Activated CD8-positive, alpha-beta T cell treated with anti-CD3 and anti-CD28 coated beads for 36 hours (primary cell): ENCODE results near the gene KRT32. TPM values are rescaled to one million over a fixed set of nuclear protein-coding genes. Genes with fewer than 3 reads are reported as not detected.

Experiments used
- ATAC-seq: fragments of 200-7000 bp; cut with Tn5 transposase; one replicate; pipeline ENCODE4 v1.10.0; 2021; ENCODE audit warnings: mild to moderate bottlenecking, moderate library complexity
- CTCF ChIA-PET: fragments of 350-600 bp; sonication (Branson Sonifier 250); formaldehyde crosslinking; loops from one replicate; lab custom pipeline; 2021; ENCODE audit warnings: antibody characterized with exemption; lab: Charles Lee
- POLR2A ChIA-PET: fragments of 350-600 bp; sonication (Branson Sonifier 250); formaldehyde crosslinking; loops from one replicate; lab custom pipeline; 2021; ENCODE audit warnings: antibody characterized with exemption; lab: Charles Lee
- DNase-seq: peaks from one replicate; pipeline ENCODE4 v3.0.0-alpha.2; 2020
- H3K27ac Mint-ChIP-seq: one replicate; pipeline ENCODE4 v1.8.0; 2021; ENCODE audit warnings: mild to moderate bottlenecking, mixed read lengths
- H3K27me3 Mint-ChIP-seq: one replicate; pipeline ENCODE4 v1.8.0; 2021; ENCODE audit warnings: mixed read lengths
- H3K36me3 Mint-ChIP-seq: one replicate; pipeline ENCODE4 v1.8.0; 2021; ENCODE audit warnings: low read depth, mixed read lengths
- H3K4me1 Mint-ChIP-seq: one replicate; pipeline ENCODE4 v1.8.0; 2021; ENCODE audit warnings: low read depth, mixed read lengths
- H3K4me3 Mint-ChIP-seq: one replicate; pipeline ENCODE4 v1.8.0; 2021; ENCODE audit warnings: mild to moderate bottlenecking, moderate library complexity, mixed read lengths
- H3K9me3 Mint-ChIP-seq: one replicate; pipeline ENCODE4 v1.8.0; 2021; ENCODE audit warnings: mixed read lengths
- intact Hi-C: fragments of 100-400 bp; cut with micrococcal nuclease; formaldehyde crosslinking; loops from one replicate; pipeline ENCODE4 v1.10.0; 2022
- total RNA-seq, 2 experiments: library from RNA; stranded (reverse); gene quantifications; one replicate each; pipeline ENCODE4 v1.2.3, GENCODE V29; 2021
- TF ChIP-seq, protein P1 (sequence below): fragments of 200-600 bp; IDR thresholded peaks from one replicate; pipeline ENCODE4 v1.8.0; 2022; ENCODE audit warnings: antibody characterized with exemption, mild to moderate bottlenecking

Gene KRT32
- total RNA-seq, 2 experiments from 2014 or later: not detected

DNA sequence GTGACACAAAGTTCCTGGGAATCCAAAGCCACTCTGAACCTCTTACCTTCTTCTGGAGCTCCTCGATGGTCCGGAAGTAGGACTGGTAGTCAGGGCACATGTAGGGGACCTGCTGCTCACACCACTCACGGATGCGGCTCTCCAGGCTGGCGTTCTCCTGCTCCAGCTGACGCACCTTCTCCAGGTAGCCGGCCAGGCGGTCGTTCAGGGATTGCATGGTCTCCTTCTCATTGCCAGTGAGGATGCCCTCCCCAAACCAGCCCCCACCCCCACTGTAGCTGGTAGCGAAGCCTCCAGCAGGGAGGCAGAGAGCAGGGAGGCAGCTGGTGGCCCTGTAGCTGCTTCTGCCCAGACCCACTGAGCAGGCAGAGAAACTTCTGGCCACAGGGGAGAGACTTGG, 13.4 kb upstream of the KRT32 start:
- Mint-ChIP-seq H3K9me3 (no peaks in the 10 kb centered on the region), H3K27ac (no peak overlapping the region), H3K4me3 (no peak overlapping the region), H3K36me3 (no peaks in the 10 kb centered on the region), H3K4me1 (no peaks in the 10 kb centered on the region), H3K27me3 (peaks cover 2% of the 10 kb centered on the region)
- CTCF ChIA-PET: interaction anchor here (1.4 kb wide), 1 partner anchor 68 kb away, joined by 3 read pairs; no protein-coding TSS in a partner anchor
- TF ChIP-seq, protein P1, sequence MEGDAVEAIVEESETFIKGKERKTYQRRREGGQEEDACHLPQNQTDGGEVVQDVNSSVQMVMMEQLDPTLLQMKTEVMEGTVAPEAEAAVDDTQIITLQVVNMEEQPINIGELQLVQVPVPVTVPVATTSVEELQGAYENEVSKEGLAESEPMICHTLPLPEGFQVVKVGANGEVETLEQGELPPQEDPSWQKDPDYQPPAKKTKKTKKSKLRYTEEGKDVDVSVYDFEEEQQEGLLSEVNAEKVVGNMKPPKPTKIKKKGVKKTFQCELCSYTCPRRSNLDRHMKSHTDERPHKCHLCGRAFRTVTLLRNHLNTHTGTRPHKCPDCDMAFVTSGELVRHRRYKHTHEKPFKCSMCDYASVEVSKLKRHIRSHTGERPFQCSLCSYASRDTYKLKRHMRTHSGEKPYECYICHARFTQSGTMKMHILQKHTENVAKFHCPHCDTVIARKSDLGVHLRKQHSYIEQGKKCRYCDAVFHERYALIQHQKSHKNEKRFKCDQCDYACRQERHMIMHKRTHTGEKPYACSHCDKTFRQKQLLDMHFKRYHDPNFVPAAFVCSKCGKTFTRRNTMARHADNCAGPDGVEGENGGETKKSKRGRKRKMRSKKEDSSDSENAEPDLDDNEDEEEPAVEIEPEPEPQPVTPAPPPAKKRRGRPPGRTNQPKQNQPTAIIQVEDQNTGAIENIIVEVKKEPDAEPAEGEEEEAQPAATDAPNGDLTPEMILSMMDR: no peak
- ATAC-seq (no peak), DNase-seq (no peak)
- POLR2A ChIA-PET: no interaction called here
- intact Hi-C loops: no loop called here

DNA sequence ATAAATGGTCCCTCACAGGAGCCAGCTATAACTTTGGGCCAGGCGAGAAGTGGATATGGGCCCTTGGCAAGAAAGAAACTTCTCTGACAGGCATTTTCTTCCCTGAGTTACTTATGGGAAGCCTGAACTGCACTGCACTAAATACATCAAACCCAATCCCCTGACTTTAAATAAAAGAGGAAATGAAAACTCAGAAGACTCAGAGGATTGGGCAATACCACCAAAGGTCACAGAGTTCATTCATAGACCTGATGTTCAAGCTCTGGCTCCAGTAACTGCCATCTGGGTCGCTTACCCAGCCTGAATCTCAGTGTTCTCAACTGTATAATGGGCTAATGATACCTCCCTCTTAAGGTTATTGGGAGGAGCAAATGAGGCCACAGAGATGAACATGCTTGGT, 12.9 kb upstream of the KRT32 start:
- intact Hi-C loops: no loop called here
- Mint-ChIP-seq H3K27me3 (peaks cover 2% of the 10 kb centered on the region), H3K4me1 (no peaks in the 10 kb centered on the region), H3K9me3 (no peaks in the 10 kb centered on the region), H3K4me3 (no peak overlapping the region), H3K36me3 (no peaks in the 10 kb centered on the region), H3K27ac (no peak overlapping the region)
- TF ChIP-seq, protein P1: no peak
- ChIA-PET CTCF (interaction anchor here (1.4 kb wide), 1 partner anchor 68 kb away, joined by 3 read pairs; no protein-coding TSS in a partner anchor), POLR2A (no interaction called here)
- DNase-seq (no peak), ATAC-seq (no peak)

DNA sequence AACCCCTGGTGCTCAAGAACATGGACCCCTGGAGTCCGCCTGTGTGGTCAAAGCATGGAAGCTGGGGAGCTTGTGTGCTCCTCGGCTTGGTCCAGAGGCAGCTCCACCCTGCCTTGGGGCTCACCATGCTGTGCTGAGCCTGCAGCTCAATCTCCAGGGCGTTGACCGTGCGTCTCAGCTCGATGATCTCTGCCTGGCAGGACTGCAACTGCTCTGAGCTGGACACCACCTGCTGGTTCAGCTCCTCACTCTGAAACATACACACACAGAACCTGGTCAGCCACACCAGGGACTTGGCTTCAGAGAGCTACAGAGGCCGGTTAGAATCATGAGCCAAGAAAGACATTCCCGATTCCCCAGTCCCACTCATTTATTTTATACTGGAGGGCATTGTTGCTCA, 11.1 kb upstream of the KRT32 start:
- no peaks in the 10 kb centered on the region for H3K27me3 Mint-ChIP-seq

DNA sequence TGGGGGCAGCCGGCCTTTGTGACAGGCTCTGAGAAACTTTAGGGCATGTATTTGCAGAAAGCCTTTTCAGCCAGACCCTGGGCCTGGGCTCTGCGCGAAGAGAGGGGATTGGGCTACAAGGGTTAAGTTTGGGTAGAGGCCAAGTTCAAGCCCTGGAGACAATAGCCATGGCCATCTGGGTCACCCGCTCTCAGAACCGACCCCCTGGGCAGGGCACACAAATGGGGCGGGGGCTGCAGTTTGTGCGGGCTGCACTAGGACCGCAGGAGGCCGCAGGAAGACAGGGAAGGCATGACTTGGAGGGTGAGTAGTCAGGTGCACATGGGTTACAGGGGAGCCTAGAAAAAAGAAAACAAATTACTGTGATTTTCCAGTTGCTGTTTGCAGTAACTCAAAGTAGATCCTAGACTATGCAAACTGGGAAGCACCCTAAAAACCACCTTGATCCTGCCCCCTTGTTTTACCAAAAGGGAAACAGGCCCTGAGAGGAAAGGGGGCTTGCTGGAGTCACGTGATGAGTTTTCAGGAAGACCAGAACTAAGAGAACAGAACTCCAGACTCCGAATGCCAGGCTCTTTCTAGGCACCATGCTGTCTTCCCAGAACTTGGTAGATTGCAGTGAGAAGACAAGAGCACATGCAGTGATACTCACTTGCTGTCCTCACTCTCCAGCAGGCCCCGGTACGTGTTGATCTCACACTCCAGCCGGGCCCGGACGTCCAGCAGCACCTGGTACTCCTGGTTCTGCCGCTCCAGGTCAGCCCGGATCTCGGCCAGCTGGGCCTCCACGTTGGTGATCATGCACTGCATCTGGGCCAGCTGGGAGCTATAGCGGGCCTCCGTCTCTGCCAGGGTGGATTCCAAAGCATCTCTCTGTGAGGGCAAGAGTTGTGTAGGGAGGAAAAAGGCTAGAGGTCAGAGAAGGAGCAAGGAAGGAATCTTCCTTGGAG, 10.0 kb upstream of the KRT32 start:
- H3K4me1 Mint-ChIP-seq: no peaks in the 10 kb centered on the region
- no peaks in the 10 kb centered on the region for H3K9me3 Mint-ChIP-seq
- no peaks in the 10 kb centered on the region for H3K27me3 Mint-ChIP-seq
- CTCF ChIA-PET: interaction anchor here (1.3 kb wide), 1 partner anchor 71 kb away, joined by 4 read pairs; no protein-coding TSS in a partner anchor
- no peaks in the 10 kb centered on the region for H3K36me3 Mint-ChIP-seq
- DNase-seq: no peak
- H3K27ac Mint-ChIP-seq: no peak overlapping the region
- intact Hi-C loops: no loop called here
- H3K4me3 Mint-ChIP-seq: no peak overlapping the region
- TF ChIP-seq, protein P1: no peak
- POLR2A ChIA-PET: no interaction called here
- ATAC-seq: no peak

More for the DNA sequence above, 11.1 kb upstream of the KRT32 start:
- CTCF ChIA-PET: interaction anchor here (1.3 kb wide), 1 partner anchor 70 kb away, joined by 4 read pairs; no protein-coding TSS in a partner anchor
- intact Hi-C loops: no loop called here
- Mint-ChIP-seq H3K27ac (no peak overlapping the region), H3K36me3 (no peaks in the 10 kb centered on the region), H3K4me1 (no peaks in the 10 kb centered on the region), H3K9me3 (no peaks in the 10 kb centered on the region), H3K4me3 (no peak overlapping the region)
- no peak for DNase-seq
- ATAC-seq: no peak
- TF ChIP-seq, protein P1: no peak
- POLR2A ChIA-PET: no interaction called here

DNA sequence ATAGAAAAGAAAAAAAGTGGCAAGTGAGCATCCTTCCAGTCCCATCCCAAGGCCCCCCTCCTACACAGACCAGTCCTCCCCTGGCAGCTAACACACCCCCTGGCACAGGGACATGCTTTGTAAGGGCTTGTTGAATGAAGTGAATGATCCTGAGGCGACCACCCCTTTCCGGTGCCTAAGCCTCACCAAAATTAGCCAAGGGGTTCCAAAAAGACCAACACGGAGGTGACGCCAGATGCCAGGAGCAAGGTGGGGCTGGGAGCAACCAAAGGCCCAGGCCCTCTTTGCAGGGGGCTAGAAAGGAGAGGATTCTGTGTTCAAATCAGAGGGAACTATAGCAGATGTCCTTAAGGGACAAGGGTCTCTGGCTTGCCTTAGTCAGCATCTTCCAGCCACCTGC, 8.2 kb upstream of the KRT32 start:
- ChIA-PET CTCF (interaction anchor here (1.4 kb wide), 1 partner anchor 73 kb away, joined by 3 read pairs; no protein-coding TSS in a partner anchor), POLR2A (no interaction called here)
- intact Hi-C loops: no loop called here
- Mint-ChIP-seq H3K9me3 (no peaks in the 10 kb centered on the region), H3K4me3 (no peak overlapping the region), H3K4me1 (no peaks in the 10 kb centered on the region), H3K27ac (no peak overlapping the region), H3K27me3 (no peaks in the 10 kb centered on the region), H3K36me3 (no peaks in the 10 kb centered on the region)
- TF ChIP-seq, protein P1: no peak
- DNase-seq: no peak
- no peak for ATAC-seq
